HepG2 (cell line): ENCODE measurements around the gene GGA2. TPM values are rescaled to one million over a fixed set of nuclear protein-coding genes. Genes with fewer than 3 reads are reported as not detected.

Experiments used
- BHLHE40 ChIP-seq: IDR thresholded peaks from 2 replicates; pipeline ENCODE4 v1.6.1; 2011; ENCODE audit warnings: low read length, improper control_type of control experiment
- CREM ChIP-seq, 2 experiments: sonication (generic) in 1 of 2; formaldehyde crosslinking in 1 of 2; IDR thresholded peaks; 2 replicates each; pipeline versions ENCODE4 v1.4.0 to v1.6.1; 2016 to 2020; ENCODE audit warnings: antibody characterized with exemption in 1 of 2, mild to moderate bottlenecking in 1 of 2, missing genetic modification reagents in 1 of 2
- EP300 ChIP-seq, 3 experiments: sonication (generic) in 1 of 3; formaldehyde crosslinking in 1 of 3; IDR thresholded peaks; 2 replicates each; pipeline versions ENCODE4 v1.5.1 to v1.6.1; 2011 to 2020; ENCODE audit warnings: low read depth in 2 of 3, low read length in 2 of 3, borderline replicate concordance in 1 of 3, improper control_type of control experiment in 1 of 3, mild to moderate bottlenecking in 1 of 3, missing genetic modification reagents in 1 of 3, moderate library complexity in 1 of 3
- GATA4 ChIP-seq: sonication (generic); IDR thresholded peaks from 2 replicates; pipeline ENCODE4 v1.6.1; 2016; ENCODE audit warnings: antibody characterized with exemption, low read depth, borderline replicate concordance
- MZF1 ChIP-seq: sonication (generic); formaldehyde crosslinking; IDR thresholded peaks from 2 replicates; pipeline ENCODE4 v1.8.1; 2023; ENCODE audit warnings: mild to moderate bottlenecking, missing genetic modification reagents, borderline replicate concordance
- NFATC3 ChIP-seq: sonication (generic); formaldehyde crosslinking; IDR thresholded peaks from 2 replicates; pipeline ENCODE4 v1.5.1; 2020; ENCODE audit warnings: mild to moderate bottlenecking, missing genetic modification reagents
- PHF21A ChIP-seq: sonication (generic); formaldehyde crosslinking; IDR thresholded peaks from 2 replicates; pipeline ENCODE4 v1.5.0; 2020; ENCODE audit warnings: mild to moderate bottlenecking, missing genetic modification reagents
- SNAI1 ChIP-seq: sonication (generic); formaldehyde crosslinking; IDR thresholded peaks from 2 replicates; pipeline ENCODE4 v1.5.0; 2020; ENCODE audit warnings: mild to moderate bottlenecking, missing genetic modification reagents, borderline replicate concordance
- TGIF2 ChIP-seq: IDR thresholded peaks from 2 replicates; pipeline ENCODE4 v1.6.1; 2016; ENCODE audit warnings: control low read depth, missing compliant biosample characterization
- ZBTB3 ChIP-seq: sonication (generic); formaldehyde crosslinking; IDR thresholded peaks from 2 replicates; pipeline ENCODE4 v1.4.0; 2020; ENCODE audit warnings: low read depth, mild to moderate bottlenecking, moderate library complexity, missing genetic modification reagents, borderline replicate concordance
- ZFP1 ChIP-seq: IDR thresholded peaks from 2 replicates; pipeline ENCODE4 v1.6.1; 2016
- ZNF235 ChIP-seq: sonication (generic); formaldehyde crosslinking; IDR thresholded peaks from 2 replicates; pipeline ENCODE4 v1.8.1; 2023; ENCODE audit warnings: mild to moderate bottlenecking, missing genetic modification reagents, borderline replicate concordance
- ZNF782 ChIP-seq: sonication (generic); formaldehyde crosslinking; IDR thresholded peaks from 2 replicates; pipeline ENCODE4 v1.4.0; 2020; ENCODE audit warnings: missing genetic modification reagents, mild to moderate bottlenecking, borderline replicate concordance
- polyA plus RNA-seq, 8 experiments: library from polyadenylated mRNA; depleted of rRNA in 3 of 8; stranded (reverse) in 7 of 8; unstranded in 1 of 8; fragments of >200 nt; fragmentation: Illumina TruSeq in 4 of 8; extraction: Trizol in 4 of 8; gene quantifications; 2 replicates each; pipeline versions ENCODE4 v1.2.1 to v1.2.3, GENCODE V29; 2011 to 2016; ENCODE audit warnings: low read depth in 4 of 8, missing spikeins in 1 of 8, mixed read lengths in 1 of 8; ENCODE audit not compliant: insufficient read depth in 1 of 8
- total RNA-seq, 5 experiments: library from RNA; depleted of rRNA; stranded (reverse); fragments of >200 nt; fragmentation: Illumina TruSeq; extraction: Trizol; gene quantifications; 2 replicates each; pipeline ENCODE4 v1.2.3, GENCODE V29; 2016; ENCODE audit warnings: low read depth in 1 of 5
- TF ChIP-seq, protein P1 (sequence below): sonication (generic); formaldehyde crosslinking; IDR thresholded peaks from 2 replicates; pipeline ENCODE4 v1.4.0; 2020; ENCODE audit warnings: missing genetic modification reagents
- TF ChIP-seq, protein P2 (sequence below): sonication (generic); IDR thresholded peaks from 2 replicates; pipeline ENCODE4 v1.6.1; 2016; ENCODE audit warnings: low read depth, borderline replicate concordance
- TF ChIP-seq, protein P3 (sequence below): conservative IDR thresholded peaks from 2 replicates; pipeline ENCODE4 v1.6.1; 2018; ENCODE audit warnings: missing genetic modification reagents

Gene GGA2
- total and polyA plus RNA-seq, 2 of the 13 experiments (the other 11 are each of a cell fraction or from before 2014, with no cell fraction given) = 51.5 to 69.8 TPM

DNA sequence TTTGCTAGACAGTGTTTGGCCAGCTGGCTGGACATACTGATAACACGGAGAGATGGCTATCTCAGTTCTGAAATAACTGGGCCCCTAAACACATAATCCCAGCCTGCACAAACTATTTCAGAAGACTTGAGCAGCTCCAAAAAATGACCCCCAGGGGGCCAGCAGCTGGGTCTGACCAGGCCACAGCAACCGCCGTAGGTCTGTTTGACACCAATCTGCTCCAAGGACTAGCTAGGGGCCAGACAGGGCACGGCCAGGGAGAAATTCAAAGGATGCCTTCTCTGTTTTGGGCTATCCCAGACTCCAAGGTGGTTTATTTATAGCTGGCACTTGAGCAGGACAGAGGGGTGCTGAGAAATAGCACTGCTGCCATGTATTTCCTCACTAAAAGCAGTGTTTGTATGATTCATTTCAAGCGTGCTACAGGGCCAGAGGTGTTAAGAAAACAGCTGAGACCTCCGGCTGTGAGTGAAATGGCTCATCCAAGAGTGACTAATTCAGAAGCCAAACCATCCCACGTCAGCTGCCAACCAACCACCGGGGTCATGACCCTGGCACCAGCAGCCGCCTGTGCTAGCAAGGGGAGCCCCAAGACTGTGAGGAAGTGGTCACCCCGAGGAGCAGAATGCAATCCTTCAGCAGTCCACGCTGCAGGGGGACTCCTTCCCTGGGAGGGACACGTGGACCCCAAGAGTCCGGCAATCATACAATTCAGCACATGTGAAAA is 5.7 kb downstream of the GGA2 start (continued):
- TF ChIP-seq, protein P1, sequence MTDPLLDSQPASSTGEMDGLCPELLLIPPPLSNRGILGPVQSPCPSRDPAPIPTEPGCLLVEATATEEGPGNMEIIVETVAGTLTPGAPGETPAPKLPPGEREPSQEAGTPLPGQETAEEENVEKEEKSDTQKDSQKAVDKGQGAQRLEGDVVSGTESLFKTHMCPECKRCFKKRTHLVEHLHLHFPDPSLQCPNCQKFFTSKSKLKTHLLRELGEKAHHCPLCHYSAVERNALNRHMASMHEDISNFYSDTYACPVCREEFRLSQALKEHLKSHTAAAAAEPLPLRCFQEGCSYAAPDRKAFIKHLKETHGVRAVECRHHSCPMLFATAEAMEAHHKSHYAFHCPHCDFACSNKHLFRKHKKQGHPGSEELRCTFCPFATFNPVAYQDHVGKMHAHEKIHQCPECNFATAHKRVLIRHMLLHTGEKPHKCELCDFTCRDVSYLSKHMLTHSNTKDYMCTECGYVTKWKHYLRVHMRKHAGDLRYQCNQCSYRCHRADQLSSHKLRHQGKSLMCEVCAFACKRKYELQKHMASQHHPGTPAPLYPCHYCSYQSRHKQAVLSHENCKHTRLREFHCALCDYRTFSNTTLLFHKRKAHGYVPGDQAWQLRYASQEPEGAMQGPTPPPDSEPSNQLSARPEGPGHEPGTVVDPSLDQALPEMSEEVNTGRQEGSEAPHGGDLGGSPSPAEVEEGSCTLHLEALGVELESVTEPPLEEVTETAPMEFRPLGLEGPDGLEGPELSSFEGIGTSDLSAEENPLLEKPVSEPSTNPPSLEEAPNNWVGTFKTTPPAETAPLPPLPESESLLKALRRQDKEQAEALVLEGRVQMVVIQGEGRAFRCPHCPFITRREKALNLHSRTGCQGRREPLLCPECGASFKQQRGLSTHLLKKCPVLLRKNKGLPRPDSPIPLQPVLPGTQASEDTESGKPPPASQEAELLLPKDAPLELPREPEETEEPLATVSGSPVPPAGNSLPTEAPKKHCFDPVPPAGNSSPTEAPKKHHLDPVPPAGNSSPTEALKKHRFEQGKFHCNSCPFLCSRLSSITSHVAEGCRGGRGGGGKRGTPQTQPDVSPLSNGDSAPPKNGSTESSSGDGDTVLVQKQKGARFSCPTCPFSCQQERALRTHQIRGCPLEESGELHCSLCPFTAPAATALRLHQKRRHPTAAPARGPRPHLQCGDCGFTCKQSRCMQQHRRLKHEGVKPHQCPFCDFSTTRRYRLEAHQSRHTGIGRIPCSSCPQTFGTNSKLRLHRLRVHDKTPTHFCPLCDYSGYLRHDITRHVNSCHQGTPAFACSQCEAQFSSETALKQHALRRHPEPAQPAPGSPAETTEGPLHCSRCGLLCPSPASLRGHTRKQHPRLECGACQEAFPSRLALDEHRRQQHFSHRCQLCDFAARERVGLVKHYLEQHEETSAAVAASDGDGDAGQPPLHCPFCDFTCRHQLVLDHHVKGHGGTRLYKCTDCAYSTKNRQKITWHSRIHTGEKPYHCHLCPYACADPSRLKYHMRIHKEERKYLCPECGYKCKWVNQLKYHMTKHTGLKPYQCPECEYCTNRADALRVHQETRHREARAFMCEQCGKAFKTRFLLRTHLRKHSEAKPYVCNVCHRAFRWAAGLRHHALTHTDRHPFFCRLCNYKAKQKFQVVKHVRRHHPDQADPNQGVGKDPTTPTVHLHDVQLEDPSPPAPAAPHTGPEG (CRISPR knock-in tag) = no peak
- TF ChIP-seq BHLHE40 = peak; percentile 42
- TF ChIP-seq ZNF782 = no peak
- no peak for TF ChIP-seq NFATC3 (CRISPR knock-in tag)
- peak; percentile 2; the same call in 1 of the 2 replicates for TF ChIP-seq PHF21A (CRISPR knock-in tag)
- no peak for TF ChIP-seq MZF1
- TF ChIP-seq SNAI1 = 0 out of 2 replicates have a peak, but pooled peaks have one; percentile 59
- TF ChIP-seq, protein P2, sequence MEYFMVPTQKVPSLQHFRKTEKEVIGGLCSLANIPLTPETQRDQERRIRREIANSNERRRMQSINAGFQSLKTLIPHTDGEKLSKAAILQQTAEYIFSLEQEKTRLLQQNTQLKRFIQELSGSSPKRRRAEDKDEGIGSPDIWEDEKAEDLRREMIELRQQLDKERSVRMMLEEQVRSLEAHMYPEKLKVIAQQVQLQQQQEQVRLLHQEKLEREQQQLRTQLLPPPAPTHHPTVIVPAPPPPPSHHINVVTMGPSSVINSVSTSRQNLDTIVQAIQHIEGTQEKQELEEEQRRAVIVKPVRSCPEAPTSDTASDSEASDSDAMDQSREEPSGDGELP = peak; percentile 87
- TF ChIP-seq EP300 (IDR thresholded peaks at IDR 0.05; ENCODE audit: low read depth in 2 of 2, low read length in 2 of 2) = no peak
- peak; percentile 18; the same call in 1 of the 2 replicates for TF ChIP-seq EP300 (CRISPR knock-in tag; IDR thresholded peaks at IDR 0.05; ENCODE audit: borderline replicate concordance)
- 0 out of 2 replicates have a peak, but pooled peaks have one; percentile 18 for TF ChIP-seq GATA4
- no peak for TF ChIP-seq CREM (IDR thresholded peaks at IDR 0.05)
- TF ChIP-seq CREM (CRISPR knock-in tag; IDR thresholded peaks at IDR 0.05) = no peak
- TF ChIP-seq ZBTB3 = no peak
- no peak for TF ChIP-seq TGIF2 (CRISPR knock-in tag)
- peak; percentile 35; the same call in 1 of the 2 replicates for TF ChIP-seq ZNF235
- TF ChIP-seq, protein P3, sequence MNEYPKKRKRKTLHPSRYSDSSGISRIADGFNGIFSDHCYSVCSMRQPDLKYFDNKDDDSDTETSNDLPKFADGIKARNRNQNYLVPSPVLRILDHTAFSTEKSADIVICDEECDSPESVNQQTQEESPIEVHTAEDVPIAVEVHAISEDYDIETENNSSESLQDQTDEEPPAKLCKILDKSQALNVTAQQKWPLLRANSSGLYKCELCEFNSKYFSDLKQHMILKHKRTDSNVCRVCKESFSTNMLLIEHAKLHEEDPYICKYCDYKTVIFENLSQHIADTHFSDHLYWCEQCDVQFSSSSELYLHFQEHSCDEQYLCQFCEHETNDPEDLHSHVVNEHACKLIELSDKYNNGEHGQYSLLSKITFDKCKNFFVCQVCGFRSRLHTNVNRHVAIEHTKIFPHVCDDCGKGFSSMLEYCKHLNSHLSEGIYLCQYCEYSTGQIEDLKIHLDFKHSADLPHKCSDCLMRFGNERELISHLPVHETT (CRISPR knock-in tag) = no peak
- no peak for TF ChIP-seq ZFP1 (CRISPR knock-in tag)
